Measurements from ENCODE around the gene SAMD13.

DNA sequence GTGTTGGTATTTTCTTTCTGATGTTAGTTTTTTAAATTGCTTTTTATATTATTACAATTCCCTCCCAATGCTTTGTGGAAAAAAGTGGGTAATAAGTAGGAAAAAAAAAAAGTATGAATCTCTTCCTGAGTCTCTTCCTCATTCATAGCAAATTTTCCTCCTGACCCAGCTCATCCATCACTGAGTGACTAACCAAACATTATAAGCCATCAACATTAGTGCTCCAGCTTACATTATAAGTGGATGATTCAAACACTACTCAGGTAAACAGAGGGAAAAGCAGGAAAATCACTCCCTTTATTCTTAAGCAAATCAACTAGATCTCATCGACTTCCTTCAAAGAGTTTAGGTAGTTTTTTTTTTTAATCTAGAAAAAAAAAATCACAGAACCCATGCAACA, 15.4 kb upstream of the SAMD13 start:
- TF ChIP-seq POLR2AphosphoS5 (IDR thresholded peaks at IDR 0.05; ENCODE audit: low read length) (no peak), POLR2A (IDR thresholded peaks at IDR 0.05; ENCODE audit: low read depth, low read length) (no peak), NFYB (IDR thresholded peaks at IDR 0.05; ENCODE audit: insufficient read depth, low read depth, low read length) (no peak), MYC (IDR thresholded peaks at IDR 0.05; ENCODE audit: insufficient read depth, insufficient read length, insufficient replicate concordance, low read length, severe bottlenecking) (no peak), CHD2 (IDR thresholded peaks at IDR 0.05; ENCODE audit: borderline replicate concordance, low read depth, low read length) (no peak), MTA2 (IDR thresholded peaks at IDR 0.05; ENCODE audit: low read depth) (no peak), ZNF274 (IDR thresholded peaks at IDR 0.05; ENCODE audit: insufficient read depth, insufficient read length) (no peak)
- TF ChIP-seq, protein P1, sequence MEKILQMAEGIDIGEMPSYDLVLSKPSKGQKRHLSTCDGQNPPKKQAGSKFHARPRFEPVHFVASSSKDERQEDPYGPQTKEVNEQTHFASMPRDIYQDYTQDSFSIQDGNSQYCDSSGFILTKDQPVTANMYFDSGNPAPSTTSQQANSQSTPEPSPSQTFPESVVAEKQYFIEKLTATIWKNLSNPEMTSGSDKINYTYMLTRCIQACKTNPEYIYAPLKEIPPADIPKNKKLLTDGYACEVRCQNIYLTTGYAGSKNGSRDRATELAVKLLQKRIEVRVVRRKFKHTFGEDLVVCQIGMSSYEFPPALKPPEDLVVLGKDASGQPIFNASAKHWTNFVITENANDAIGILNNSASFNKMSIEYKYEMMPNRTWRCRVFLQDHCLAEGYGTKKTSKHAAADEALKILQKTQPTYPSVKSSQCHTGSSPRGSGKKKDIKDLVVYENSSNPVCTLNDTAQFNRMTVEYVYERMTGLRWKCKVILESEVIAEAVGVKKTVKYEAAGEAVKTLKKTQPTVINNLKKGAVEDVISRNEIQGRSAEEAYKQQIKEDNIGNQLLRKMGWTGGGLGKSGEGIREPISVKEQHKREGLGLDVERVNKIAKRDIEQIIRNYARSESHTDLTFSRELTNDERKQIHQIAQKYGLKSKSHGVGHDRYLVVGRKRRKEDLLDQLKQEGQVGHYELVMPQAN (conservative IDR thresholded peaks at IDR 0.05) = no peak
- TF ChIP-seq, protein P2, sequence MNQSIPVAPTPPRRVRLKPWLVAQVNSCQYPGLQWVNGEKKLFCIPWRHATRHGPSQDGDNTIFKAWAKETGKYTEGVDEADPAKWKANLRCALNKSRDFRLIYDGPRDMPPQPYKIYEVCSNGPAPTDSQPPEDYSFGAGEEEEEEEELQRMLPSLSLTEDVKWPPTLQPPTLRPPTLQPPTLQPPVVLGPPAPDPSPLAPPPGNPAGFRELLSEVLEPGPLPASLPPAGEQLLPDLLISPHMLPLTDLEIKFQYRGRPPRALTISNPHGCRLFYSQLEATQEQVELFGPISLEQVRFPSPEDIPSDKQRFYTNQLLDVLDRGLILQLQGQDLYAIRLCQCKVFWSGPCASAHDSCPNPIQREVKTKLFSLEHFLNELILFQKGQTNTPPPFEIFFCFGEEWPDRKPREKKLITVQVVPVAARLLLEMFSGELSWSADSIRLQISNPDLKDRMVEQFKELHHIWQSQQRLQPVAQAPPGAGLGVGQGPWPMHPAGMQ (IDR thresholded peaks at IDR 0.05; ENCODE audit: borderline replicate concordance) = no peak
- TF ChIP-seq, protein P3, sequence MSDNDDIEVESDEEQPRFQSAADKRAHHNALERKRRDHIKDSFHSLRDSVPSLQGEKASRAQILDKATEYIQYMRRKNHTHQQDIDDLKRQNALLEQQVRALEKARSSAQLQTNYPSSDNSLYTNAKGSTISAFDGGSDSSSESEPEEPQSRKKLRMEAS (IDR thresholded peaks at IDR 0.05; ENCODE audit: low read depth, low read length) = no peak
- TF ChIP-seq, protein P4, sequence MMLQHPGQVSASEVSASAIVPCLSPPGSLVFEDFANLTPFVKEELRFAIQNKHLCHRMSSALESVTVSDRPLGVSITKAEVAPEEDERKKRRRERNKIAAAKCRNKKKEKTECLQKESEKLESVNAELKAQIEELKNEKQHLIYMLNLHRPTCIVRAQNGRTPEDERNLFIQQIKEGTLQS (IDR thresholded peaks at IDR 0.05; ENCODE audit: borderline replicate concordance, extremely low read depth, low read depth, low read length) = no peak

Measured in GM12878 (cell line).